Small intestine (tissue), 7 donors: ENCODE results near the gene PTPRZ1. TPM values are rescaled to one million over a fixed set of nuclear protein-coding genes. Genes with fewer than 3 reads are reported as not detected.

Experiments
- DNase-seq, 2 donors: peaks; one replicate each; pipeline versions ENCODE4 v3.0.0 to v3.0.0-alpha.2; 2013
- FAIRE-seq: peaks from 2 replicates; lab custom pipeline; 2012; peaks lifted over from hg19 to GRCh38; lab: Jason Lieb, UNC
- H3K27ac ChIP-seq, 3 donors: one replicate each; pipeline ENCODE4 v1.5.1; 2013; ENCODE audit warnings: low read length in 2 of 3, mild to moderate bottlenecking in 2 of 3, control low read depth in 1 of 3, inconsistent platforms in 1 of 3, low read depth in 1 of 3, moderate library complexity in 1 of 3
- H3K27me3 ChIP-seq, 3 donors: one replicate each; pipeline ENCODE4 v1.6.1; 2013; ENCODE audit warnings: low read length in 3 of 3, inconsistent platforms in 1 of 3; ENCODE audit not compliant: control insufficient read depth in 3 of 3, insufficient read depth in 3 of 3
- H3K36me3 ChIP-seq, 3 donors: one replicate each; pipeline ENCODE4 v1.6.1; 2013; ENCODE audit warnings: low read length in 3 of 3, inconsistent platforms in 1 of 3, low read depth in 1 of 3, mild to moderate bottlenecking in 1 of 3, moderate library complexity in 1 of 3; ENCODE audit not compliant: control insufficient read depth in 3 of 3, insufficient read depth in 2 of 3
- H3K4me1 ChIP-seq, 3 donors: one replicate each; pipeline ENCODE4 v1.6.1; 2013; ENCODE audit warnings: low read length in 2 of 3, inconsistent platforms in 1 of 3, low read depth in 1 of 3, mild to moderate bottlenecking in 1 of 3, moderate library complexity in 1 of 3; ENCODE audit not compliant: control insufficient read depth in 3 of 3, insufficient read depth in 2 of 3
- H3K4me3 ChIP-seq, 3 donors: one replicate each; pipeline ENCODE4 v1.5.1; 2013; ENCODE audit warnings: low read length in 3 of 3, control low read depth in 1 of 3, inconsistent platforms in 1 of 3, low read depth in 1 of 3, mild to moderate bottlenecking in 1 of 3, moderate library complexity in 1 of 3
- H3K9me3 ChIP-seq, 2 donors: one replicate each; pipeline ENCODE4 v1.6.1; 2013; ENCODE audit warnings: low read depth in 1 of 2, low read length in 1 of 2; ENCODE audit not compliant: control insufficient read depth in 2 of 2, insufficient read depth in 1 of 2
- WGBS, 3 donors: extraction: QIAGEN DNeasy Blood & Tissue Kit; methylation state at CpG; one replicate each; pipeline ENCODE4 v1.1.7; 2013; 5-methylcytosine and 5-hydroxymethylcytosine counted together
- polyA plus RNA-seq, 4 donors: library from polyadenylated mRNA; stranded (reverse) in 3 of 4; unstranded in 1 of 4; fragments of 200-250 nt in 3 of 4; fragments of 120-200 nt in 1 of 4; gene quantifications; one replicate each; pipeline versions ENCODE4 v1.2.1 to v1.2.3, GENCODE V29; 2013
- donor health status: healthy with polysubstance abuse.
- donor health status: control.
- donor health status: control.
- donor health status: Bipolar disorder and iron deficiency.
- donor health status: healthy.

Gene PTPRZ1
- polyA plus RNA-seq, 4 donors = 0.81 to 3.5 (median 1.4) TPM; not detected in 1

- no peaks in the 10 kb centered on the region for H3K36me3 ChIP-seq
These were observed 197.9 kb downstream of the PTPRZ1 start for GRCh38 chr7:122070834-122071233.

GRCh38 chr7:122072272-122072671, 199.3 kb downstream of the PTPRZ1 start:
- no peak for FAIRE-seq
- WGBS, 3 donors = 88 to 98% (median 96%) methylated on average over 2 of the region's 2 CpGs
- Histone ChIP-seq H3K4me1 (no peaks in the 10 kb centered on the region), H3K4me3 (no peak overlapping the region), H3K27ac (no peak overlapping the region), H3K36me3 (peaks cover 0 to 2% (median 0%) of the 10 kb centered on the region in 3 donors), H3K9me3 (no peaks in the 10 kb centered on the region), H3K27me3 (no peaks in the 10 kb centered on the region)
- DNase-seq = no peak

More at GRCh38 chr7:122070834-122071233, 197.9 kb downstream of the PTPRZ1 start:
- Histone ChIP-seq H3K4me3 (no peak overlapping the region), H3K9me3 (no peaks in the 10 kb centered on the region), H3K4me1 (no peaks in the 10 kb centered on the region), H3K27me3 (no peaks in the 10 kb centered on the region), H3K27ac (no peak overlapping the region)
- FAIRE-seq (no peak), DNase-seq (no peak)
- WGBS, 3 donors = 87% methylated on average over 3 of the region's 3 CpGs

DNA sequence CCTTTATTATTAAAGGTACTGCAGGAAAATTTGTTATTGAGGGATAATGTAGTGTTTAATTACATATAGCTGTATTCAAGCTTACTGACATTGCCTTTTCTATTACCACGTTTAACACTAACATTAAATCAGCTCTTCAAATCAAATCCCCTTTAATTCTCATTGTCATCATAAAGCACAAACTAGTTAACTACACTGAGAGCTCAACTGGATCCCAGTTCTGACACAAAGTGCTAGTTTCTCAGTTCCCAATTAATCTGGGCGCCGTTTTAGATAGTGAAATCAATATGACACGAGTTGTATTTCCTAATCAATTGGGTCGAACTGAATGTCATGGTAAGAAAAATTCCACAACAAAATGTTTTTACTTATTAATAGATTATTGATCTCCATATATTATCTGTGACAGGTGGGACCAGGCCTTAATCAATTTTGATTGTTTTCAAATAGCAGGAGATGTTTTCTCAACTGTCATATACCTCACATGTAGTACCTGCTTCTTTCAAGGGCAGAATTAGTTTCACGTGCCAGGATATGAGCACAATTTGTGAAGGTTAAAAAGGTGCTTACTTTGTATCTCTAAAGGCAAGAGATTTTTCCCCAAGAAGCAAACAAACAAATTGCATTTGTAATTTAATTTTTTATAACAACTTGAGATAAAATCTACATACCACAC, 200.1 kb downstream of the PTPRZ1 start:
- H3K27ac ChIP-seq = no peak overlapping the region
- H3K4me1 ChIP-seq = no peaks in the 10 kb centered on the region
- DNase-seq (no peak), FAIRE-seq (no peak)
- no peaks in the 10 kb centered on the region for H3K27me3 ChIP-seq
- H3K36me3 ChIP-seq = peaks cover 0 to 6% (median 5%) of the 10 kb centered on the region in 3 donors
- H3K4me3 ChIP-seq = no peak overlapping the region
- H3K9me3 ChIP-seq = no peaks in the 10 kb centered on the region
- 75 to 83% (median 79%) methylated on average over 6 of the region's 6 CpGs for WGBS, 3 donors

GRCh38 chr7:122073635-122074034, 200.7 kb downstream of the PTPRZ1 start:
- H3K36me3 ChIP-seq = peaks cover 0 to 6% (median 5%) of the 10 kb centered on the region in 3 donors
- no peaks in the 10 kb centered on the region for H3K9me3 ChIP-seq
- no peak overlapping the region for H3K27ac ChIP-seq
- no peak for DNase-seq
- no peak overlapping the region for H3K4me3 ChIP-seq
- H3K27me3 ChIP-seq = no peaks in the 10 kb centered on the region
- no peaks in the 10 kb centered on the region for H3K4me1 ChIP-seq
- no peak for FAIRE-seq
- WGBS, 3 donors = 58 to 65% (median 62%) methylated on average over 3 of the region's 3 CpGs

DNA sequence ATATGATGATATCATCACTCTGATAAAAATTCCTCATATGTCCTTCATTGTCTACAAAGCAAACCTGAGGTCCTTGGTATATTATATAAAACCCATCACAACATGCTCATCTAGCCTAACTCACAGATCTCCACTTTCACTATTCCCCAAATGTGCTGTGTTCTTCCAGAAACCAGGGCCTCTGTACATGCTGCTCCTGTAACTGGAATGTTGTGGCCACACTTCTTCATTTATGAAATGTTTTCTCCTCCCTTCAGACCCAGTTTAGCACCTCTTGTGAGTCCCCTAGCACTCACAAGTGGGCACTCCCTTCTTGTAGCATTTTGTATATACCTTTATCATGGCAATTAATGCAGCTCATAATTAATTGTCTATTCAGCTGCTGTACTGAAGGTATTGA, 209.2 kb downstream of the PTPRZ1 start:
- no peaks in the 10 kb centered on the region for H3K4me1 ChIP-seq
- H3K27me3 ChIP-seq = no peaks in the 10 kb centered on the region
- H3K9me3 ChIP-seq = no peaks in the 10 kb centered on the region
- DNase-seq (no peak), FAIRE-seq (no peak)
- no peak overlapping the region for H3K27ac ChIP-seq
- H3K4me3 ChIP-seq = no peak overlapping the region
- H3K36me3 ChIP-seq = peaks cover 0 to 9% (median 4%) of the 10 kb centered on the region in 3 donors

DNA sequence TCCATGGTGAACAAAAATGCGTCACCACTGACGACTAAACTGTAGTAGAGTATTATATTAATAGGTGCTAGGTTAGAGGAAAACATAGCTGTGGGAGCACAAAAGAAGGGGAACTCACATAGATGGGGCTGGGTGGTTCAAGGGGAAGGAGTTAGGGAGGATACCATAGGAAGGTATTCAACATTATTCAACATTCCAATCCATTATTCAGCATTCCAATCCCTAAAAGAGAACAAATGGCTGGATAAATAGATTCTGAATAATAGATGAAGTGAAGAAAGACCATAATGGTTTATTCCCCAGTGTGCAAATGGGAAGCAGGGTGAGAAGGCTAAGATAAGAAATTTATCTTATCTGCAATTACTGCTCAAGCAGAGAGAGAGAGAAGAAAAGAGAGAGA, 209.7 kb downstream of the PTPRZ1 start:
- WGBS, 3 donors = 91 to 96% (median 95%) methylated on average over 2 of the region's 2 CpGs
- no peak for FAIRE-seq

DNA sequence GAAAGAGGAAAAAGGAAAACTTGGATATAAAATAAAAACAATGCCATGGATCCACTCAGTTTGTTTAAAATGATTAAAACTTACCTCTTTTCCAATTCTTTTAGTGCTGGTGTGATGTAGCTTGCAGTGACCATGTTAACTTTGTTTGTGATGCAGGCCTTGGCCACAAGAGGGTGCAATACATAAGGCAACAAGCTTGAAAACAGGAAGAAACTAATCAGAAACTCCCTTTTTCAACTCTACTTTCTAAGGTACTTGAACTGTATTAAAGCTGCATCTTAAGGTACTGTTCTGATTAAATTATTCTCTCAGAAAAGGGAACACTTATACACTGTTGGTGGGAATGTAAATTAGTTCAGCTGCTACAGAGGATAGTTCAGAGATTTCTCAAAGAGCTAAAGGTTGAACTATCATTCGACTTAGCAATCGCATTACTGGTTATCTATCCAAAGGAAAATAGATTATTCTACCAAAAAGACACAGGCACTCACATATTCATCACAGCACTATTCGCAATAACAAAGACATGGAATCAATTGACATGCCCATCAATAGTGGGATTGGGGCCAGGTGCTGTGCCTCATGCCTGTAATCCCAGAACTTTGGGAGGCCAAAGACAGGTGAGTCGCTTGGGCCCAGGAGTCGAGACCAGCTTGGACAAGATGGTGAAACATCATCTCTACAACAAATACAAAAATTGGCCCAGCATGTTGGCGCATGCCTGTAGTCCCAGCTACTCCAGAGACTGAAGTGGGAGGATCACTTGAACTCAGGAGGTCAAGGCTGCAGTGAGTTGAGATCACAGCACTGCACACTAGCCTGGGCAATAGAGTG, 220.2 kb downstream of the PTPRZ1 start:
- FAIRE-seq = no peak
- no peaks in the 10 kb centered on the region for H3K4me1 ChIP-seq
- no peaks in the 10 kb centered on the region for H3K9me3 ChIP-seq
- H3K27me3 ChIP-seq = no peaks in the 10 kb centered on the region
- no peak overlapping the region for H3K4me3 ChIP-seq
- no peak overlapping the region for H3K27ac ChIP-seq
- H3K36me3 ChIP-seq = peaks cover 0 to 2% (median 0%) of the 10 kb centered on the region in 3 donors
- DNase-seq = peak; percentile 69 to 75
- 90 to 92% (median 91%) methylated on average over 6 of the region's 6 CpGs for WGBS, 3 donors

More for the DNA sequence above, 209.7 kb downstream of the PTPRZ1 start:
- H3K4me1 ChIP-seq = no peaks in the 10 kb centered on the region
- peaks cover 0 to 6% (median under 1%) of the 10 kb centered on the region in 3 donors for H3K36me3 ChIP-seq
- no peak overlapping the region for H3K4me3 ChIP-seq
- no peaks in the 10 kb centered on the region for H3K9me3 ChIP-seq
- no peaks in the 10 kb centered on the region for H3K27me3 ChIP-seq
- H3K27ac ChIP-seq = no peak overlapping the region
- no peak for DNase-seq

GRCh38 chr7:122094549-122094948, 221.6 kb downstream of the PTPRZ1 start:
- no peaks in the 10 kb centered on the region for H3K4me1 ChIP-seq
- 97 to 100% (median 97%) methylated on average over 1 of the region's 1 CpG for WGBS, 3 donors
- no peaks in the 10 kb centered on the region for H3K27me3 ChIP-seq
- FAIRE-seq (no peak), DNase-seq (no peak)
- no peaks in the 10 kb centered on the region for H3K9me3 ChIP-seq
- H3K36me3 ChIP-seq = peaks cover 0 to 2% (median 0%) of the 10 kb centered on the region in 3 donors
- no peak overlapping the region for H3K27ac ChIP-seq
- no peak overlapping the region for H3K4me3 ChIP-seq
